Left forelimb (tissue), 1 donor: ENCODE measurements around the gene SLC45A3.

Experiments
- DNase-seq: peaks from one replicate; pipeline ENCODE4 v3.0.0-alpha.2; 2018; ENCODE audit warnings: low spot score

The SLC45A3 gene

GRCh38 chr1:205700865-205701401, 20.6 kb upstream of the SLC45A3 start:
- peak; percentile 74 for DNase-seq

GRCh38 chr1:205699416-205699815, 19.1 kb upstream of the SLC45A3 start:
- DNase-seq = no peak

GRCh38 chr1:205698921-205699320, 18.6 kb upstream of the SLC45A3 start:
- DNase-seq = no peak

- peak; percentile 60 for DNase-seq
These were observed 13.2 kb upstream of the SLC45A3 start for GRCh38 chr1:205693421-205693991.

GRCh38 chr1:205692423-205692822, 12.1 kb upstream of the SLC45A3 start:
- DNase-seq = peak; percentile 41

GRCh38 chr1:205690122-205690756, 9.9 kb upstream of the SLC45A3 start:
- DNase-seq = no peak

- no peak for DNase-seq
These were observed 9.2 kb upstream of the SLC45A3 start for GRCh38 chr1:205689479-205689878.

GRCh38 chr1:205688171-205689080, 8.1 kb upstream of the SLC45A3 start:
- no peak for DNase-seq

- DNase-seq = no peak
These were observed 6.9 kb upstream of the SLC45A3 start for GRCh38 chr1:205687242-205687641.

- no peak for DNase-seq
These were observed 1.1 kb upstream of the SLC45A3 start for GRCh38 chr1:205681364-205681763.

GRCh38 chr1:205678286-205679111, 1.8 kb downstream of the SLC45A3 start:
- no peak for DNase-seq

GRCh38 chr1:205677167-205677566, 3.1 kb downstream of the SLC45A3 start:
- no peak for DNase-seq

- DNase-seq = no peak
These were observed 3.7 kb downstream of the SLC45A3 start for GRCh38 chr1:205676597-205676996.

- no peak for DNase-seq
These were observed 4.3 kb downstream of the SLC45A3 start for GRCh38 chr1:205676002-205676401.

- no peak for DNase-seq
These were observed 5.1 kb downstream of the SLC45A3 start for GRCh38 chr1:205675247-205675646.

GRCh38 chr1:205672970-205673369, 7.3 kb downstream of the SLC45A3 start:
- DNase-seq = no peak

GRCh38 chr1:205672395-205672889, 7.9 kb downstream of the SLC45A3 start:
- no peak for DNase-seq

GRCh38 chr1:205670611-205671430, 9.5 kb downstream of the SLC45A3 start:
- no peak for DNase-seq

GRCh38 chr1:205670150-205670446, 10.2 kb downstream of the SLC45A3 start:
- DNase-seq = no peak

GRCh38 chr1:205669341-205670149, 10.8 kb downstream of the SLC45A3 start:
- no peak for DNase-seq
